Mesenchymal stem cell (in vitro differentiated cells and primary cell): ENCODE results near the gene PLA2G2A.

ENCODE experiments used
- DNase-seq: peaks from one replicate; pipeline ENCODE4 v3.0.0-alpha.2; 2013
- H2AFZ ChIP-seq: one replicate; pipeline ENCODE4 v1.6.1; 2013; ENCODE audit warnings: low read depth, mild to moderate bottlenecking, control low read depth, inconsistent platforms, low read length, moderate library complexity
- H2AK5ac ChIP-seq: 2 replicates; pipeline ENCODE4 v1.6.1; 2013; ENCODE audit warnings: low read length, moderate library complexity, mild to moderate bottlenecking, inconsistent platforms; ENCODE audit not compliant: severe bottlenecking
- H2BK120ac ChIP-seq: one replicate; pipeline ENCODE4 v1.6.1; 2013; ENCODE audit warnings: low read depth, mild to moderate bottlenecking, inconsistent platforms, low read length, moderate library complexity
- H2BK12ac ChIP-seq, 2 experiments: one replicate each; pipeline ENCODE4 v1.6.1; 2013; ENCODE audit warnings: inconsistent platforms in 2 of 2, low read length in 2 of 2, mild to moderate bottlenecking in 2 of 2, moderate library complexity in 2 of 2, control low read depth in 1 of 2
- H2BK15ac ChIP-seq: one replicate; pipeline ENCODE4 v1.6.1; 2013; ENCODE audit warnings: mild to moderate bottlenecking, low read depth, inconsistent platforms; ENCODE audit not compliant: poor library complexity, severe bottlenecking
- H2BK5ac ChIP-seq: 2 replicates; pipeline ENCODE4 v1.6.1; 2013; ENCODE audit warnings: low read depth, mild to moderate bottlenecking, low read length, control low read depth, inconsistent platforms; ENCODE audit not compliant: poor library complexity, severe bottlenecking
- H3K14ac ChIP-seq, 2 experiments: one replicate each; pipeline ENCODE4 v1.6.1; 2013; ENCODE audit warnings: inconsistent platforms in 2 of 2, low read length in 2 of 2, control low read depth in 1 of 2, mild to moderate bottlenecking in 1 of 2, moderate library complexity in 1 of 2
- H3K18ac ChIP-seq, 2 experiments: one replicate each; pipeline ENCODE4 v1.6.1; 2013; ENCODE audit warnings: inconsistent platforms in 2 of 2, low read length in 2 of 2, control low read depth in 1 of 2, low read depth in 1 of 2, mild to moderate bottlenecking in 1 of 2
- H3K23ac ChIP-seq, 2 experiments: one replicate each; pipeline ENCODE4 v1.6.1; 2013; ENCODE audit warnings: inconsistent platforms in 2 of 2, low read length in 2 of 2, mild to moderate bottlenecking in 2 of 2, moderate library complexity in 2 of 2, control low read depth in 1 of 2
- H3K27ac ChIP-seq: 2 replicates; pipeline ENCODE4 v1.5.1; 2013; ENCODE audit warnings: mild to moderate bottlenecking, moderate library complexity, low read length, control low read depth, inconsistent platforms; ENCODE audit not compliant: poor library complexity, severe bottlenecking
- H3K27me3 ChIP-seq, 2 experiments: 2 replicates each; pipeline versions ENCODE4 v1.6.1 to v1.7.0; 2013; ENCODE audit warnings: low read length in 2 of 2, mild to moderate bottlenecking in 2 of 2, moderate library complexity in 2 of 2, control low read depth in 1 of 2, inconsistent platforms in 1 of 2; ENCODE audit not compliant: control insufficient read depth in 1 of 2, insufficient read depth in 1 of 2
- H3K36me3 ChIP-seq, 2 experiments: 2 replicates each; pipeline versions ENCODE4 v1.6.1 to v1.7.0; 2013; ENCODE audit warnings: low read length in 2 of 2, control low read depth in 1 of 2, inconsistent platforms in 1 of 2, low read depth in 1 of 2, mild to moderate bottlenecking in 1 of 2; ENCODE audit not compliant: insufficient read depth in 2 of 2, control insufficient read depth in 1 of 2
- H3K4ac ChIP-seq, 2 experiments: one replicate each; pipeline ENCODE4 v1.6.1; 2013; ENCODE audit warnings: inconsistent platforms in 2 of 2, low read length in 2 of 2, mild to moderate bottlenecking in 2 of 2, moderate library complexity in 2 of 2, control low read depth in 1 of 2, low read depth in 1 of 2
- H3K4me1 ChIP-seq: 2 replicates; pipeline ENCODE4 v1.6.1; 2013; ENCODE audit warnings: low read depth, low read length, control low read depth; ENCODE audit not compliant: control insufficient read depth, insufficient read depth
- H3K4me2 ChIP-seq: 2 replicates; pipeline ENCODE4 v1.6.1; 2013; ENCODE audit warnings: low read length, mild to moderate bottlenecking, inconsistent platforms; ENCODE audit not compliant: poor library complexity, severe bottlenecking
- H3K4me3 ChIP-seq, 2 experiments: 2 replicates each; pipeline versions ENCODE4 v1.5.1 to v1.7.0; 2013; ENCODE audit warnings: low read length in 2 of 2, mild to moderate bottlenecking in 2 of 2, control low read depth in 1 of 2, low read depth in 1 of 2; ENCODE audit not compliant: insufficient read depth in 1 of 2
- H3K79me1 ChIP-seq: replicated peaks from 2 replicates; pipeline ENCODE4 v1.6.1; 2013; ENCODE audit warnings: mild to moderate bottlenecking, control low read depth, low read length, inconsistent platforms; ENCODE audit not compliant: poor library complexity, severe bottlenecking
- H3K9ac ChIP-seq: 2 replicates; pipeline ENCODE4 v1.7.0; 2013; ENCODE audit warnings: mild to moderate bottlenecking, low read length, moderate library complexity
- H3K9me3 ChIP-seq: 2 replicates; pipeline ENCODE4 v1.7.0; 2013; ENCODE audit warnings: mild to moderate bottlenecking, low read length; ENCODE audit not compliant: control insufficient read depth
- H4K8ac ChIP-seq: one replicate; pipeline ENCODE4 v1.6.1; 2013; ENCODE audit warnings: inconsistent platforms, mild to moderate bottlenecking, low read length, moderate library complexity
- H4K91ac ChIP-seq: one replicate; pipeline ENCODE4 v1.6.1; 2013; ENCODE audit warnings: mild to moderate bottlenecking, low read length, inconsistent platforms
- WGBS: methylation state at CpG from one replicate; pipeline ENCODE4 v1.1.7; 2013; ENCODE audit warnings: mixed read lengths; 5-methylcytosine and 5-hydroxymethylcytosine counted together

Gene PLA2G2A

DNA sequence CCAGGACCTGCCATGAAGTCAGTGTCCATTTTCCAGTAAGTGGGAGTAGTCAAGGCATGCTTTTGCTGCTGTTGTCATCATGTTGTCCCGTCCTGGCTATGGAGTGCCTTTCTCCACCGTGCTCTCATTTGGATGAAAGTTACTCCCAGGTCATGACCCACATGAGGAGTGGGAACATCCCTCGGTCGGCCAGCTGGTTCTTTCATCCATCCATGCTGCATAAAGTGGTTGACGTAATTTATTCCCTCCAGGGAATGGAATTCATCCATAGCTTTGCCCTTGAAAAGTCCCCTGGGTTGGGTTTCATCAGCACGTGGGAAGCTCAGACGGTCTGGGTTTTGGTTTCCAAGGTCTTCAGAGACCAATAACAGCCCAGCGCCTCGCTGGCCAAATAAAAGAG lies 11.6 kb downstream of the PLA2G2A start:
- H2BK120ac ChIP-seq, result no peak overlapping the region
- no peak overlapping the region for H2BK15ac ChIP-seq
- no peak overlapping the region for H3K18ac ChIP-seq
- H4K8ac ChIP-seq, result no peak overlapping the region
- peaks cover 0 to 30% of the 10 kb centered on the region in 2 experiments for H3K27me3 ChIP-seq
- H3K23ac ChIP-seq, result no peak overlapping the region
- no peak overlapping the region for H2BK12ac ChIP-seq
- H3K4me3 ChIP-seq, result no peak overlapping the region
- H3K4ac ChIP-seq, result no peak overlapping the region
- H2BK5ac ChIP-seq, result no peak overlapping the region
- no peak overlapping the region for H4K91ac ChIP-seq
- no peak overlapping the region for H2AK5ac ChIP-seq
- no peak for DNase-seq
- H2AFZ ChIP-seq, result no peak overlapping the region
- H3K9ac ChIP-seq, result no peak overlapping the region
- whole genome bisulfite sequencing, result 72% methylated on average over 9 of the region's 9 CpGs
- no peak overlapping the region for H3K27ac ChIP-seq
- no peaks in the 10 kb centered on the region for H3K4me1 ChIP-seq
- no peaks in the 10 kb centered on the region for H3K36me3 ChIP-seq
- no peak overlapping the region for H3K4me2 ChIP-seq
- H3K79me1 ChIP-seq, result no peaks in the 10 kb centered on the region
- H3K14ac ChIP-seq, result no peak overlapping the region
- H3K9me3 ChIP-seq, result peaks cover 10% of the 10 kb centered on the region

DNA sequence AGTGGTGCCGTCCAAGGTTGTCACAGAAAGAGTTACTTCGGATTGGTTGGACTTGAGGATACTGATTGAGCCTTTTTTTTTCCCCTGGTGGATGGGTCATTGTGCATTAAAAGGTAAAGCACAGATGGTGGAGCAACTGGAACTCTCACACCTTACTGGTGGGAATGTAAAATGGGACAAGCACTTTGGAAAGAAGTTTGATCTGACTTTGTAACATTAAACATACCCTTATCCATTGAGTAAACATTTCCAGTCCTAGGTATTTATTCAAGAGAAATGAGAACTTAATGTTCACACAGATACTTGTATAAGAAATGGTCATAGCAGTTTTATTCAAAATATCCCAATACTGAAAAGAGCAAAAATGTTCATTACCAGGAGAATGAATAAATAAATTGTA lies 14.9 kb downstream of the PLA2G2A start:
- no peaks in the 10 kb centered on the region for H3K36me3 ChIP-seq
- no peak overlapping the region for H3K23ac ChIP-seq
- no peaks in the 10 kb centered on the region for H3K79me1 ChIP-seq
- H4K91ac ChIP-seq, result no peak overlapping the region
- no peak overlapping the region for H2BK12ac ChIP-seq
- H3K4me3 ChIP-seq, result no peak overlapping the region
- H3K9ac ChIP-seq, result no peak overlapping the region
- H3K9me3 ChIP-seq, result peaks cover 10% of the 10 kb centered on the region
- no peak overlapping the region for H2AK5ac ChIP-seq
- H3K18ac ChIP-seq, result no peak overlapping the region
- H2AFZ ChIP-seq, result no peak overlapping the region
- WGBS, result 68% methylated on average over 2 of the region's 2 CpGs
- H2BK120ac ChIP-seq, result no peak overlapping the region
- no peaks in the 10 kb centered on the region for H3K4me1 ChIP-seq
- H2BK5ac ChIP-seq, result no peak overlapping the region
- H4K8ac ChIP-seq, result no peak overlapping the region
- H3K27ac ChIP-seq, result no peak overlapping the region
- no peak overlapping the region for H2BK15ac ChIP-seq
- peaks cover 3 to 44% of the 10 kb centered on the region in 2 experiments for H3K27me3 ChIP-seq
- no peak overlapping the region for H3K14ac ChIP-seq
- DNase-seq, result no peak
- no peak overlapping the region for H3K4me2 ChIP-seq
- H3K4ac ChIP-seq, result no peak overlapping the region

DNA sequence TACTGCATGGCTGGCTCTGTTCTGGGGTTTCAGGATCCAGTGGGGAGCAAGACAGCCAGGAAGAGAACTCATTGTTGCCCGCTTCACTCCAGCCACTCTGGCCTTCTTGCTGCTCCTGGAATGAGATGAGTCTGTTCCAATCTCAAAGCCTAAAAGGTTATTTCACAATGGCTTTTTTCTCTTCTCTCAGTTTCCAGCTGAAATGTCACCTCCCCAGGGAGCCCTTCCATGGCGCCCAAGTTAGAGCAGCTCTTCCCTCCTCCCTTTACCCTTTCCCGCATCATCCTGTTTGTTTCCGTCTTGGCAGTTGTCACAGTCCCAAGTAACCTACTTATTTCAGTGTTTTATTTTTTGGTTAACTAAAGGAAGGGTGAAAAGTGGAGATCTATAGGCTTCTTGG lies 15.8 kb downstream of the PLA2G2A start:
- no peak overlapping the region for H3K18ac ChIP-seq
- no peak overlapping the region for H3K4me3 ChIP-seq
- H2BK15ac ChIP-seq, result no peak overlapping the region
- H2BK5ac ChIP-seq, result no peak overlapping the region
- H3K79me1 ChIP-seq, result no peaks in the 10 kb centered on the region
- H2AFZ ChIP-seq, result no peak overlapping the region
- H4K8ac ChIP-seq, result no peak overlapping the region
- no peak overlapping the region for H3K4me2 ChIP-seq
- peaks cover 10% of the 10 kb centered on the region for H3K9me3 ChIP-seq
- no peak overlapping the region for H3K9ac ChIP-seq
- no peak overlapping the region for H3K14ac ChIP-seq
- DNase-seq, result no peak
- no peaks in the 10 kb centered on the region for H3K36me3 ChIP-seq
- H3K4me1 ChIP-seq, result no peaks in the 10 kb centered on the region
- H3K27me3 ChIP-seq, result peaks cover 3 to 44% of the 10 kb centered on the region in 2 experiments
- H3K23ac ChIP-seq, result no peak overlapping the region
- H3K27ac ChIP-seq, result no peak overlapping the region
- no peak overlapping the region for H4K91ac ChIP-seq
- no peak overlapping the region for H3K4ac ChIP-seq
- 83% methylated on average over 4 of the region's 4 CpGs for WGBS
- no peak overlapping the region for H2BK120ac ChIP-seq
- H2BK12ac ChIP-seq, result no peak overlapping the region
- no peak overlapping the region for H2AK5ac ChIP-seq

DNA sequence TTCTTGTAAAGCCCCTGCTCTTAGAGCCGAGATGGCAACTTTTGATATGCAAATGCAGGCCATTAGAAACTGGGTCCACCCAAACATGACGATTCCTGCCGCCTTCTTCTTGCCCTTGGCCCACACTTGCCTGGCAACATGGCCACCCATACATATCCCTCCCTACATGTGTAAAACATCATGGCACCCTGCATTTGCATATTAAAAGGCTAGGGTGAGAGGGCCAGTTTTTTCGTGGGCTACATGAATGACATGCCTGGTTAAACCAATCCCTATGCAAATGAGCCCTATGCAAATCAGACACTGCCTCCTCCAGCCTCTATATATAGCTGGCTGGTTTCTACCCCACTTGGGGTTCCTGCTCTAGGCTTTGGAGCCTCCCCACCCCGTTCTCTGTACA lies 18.8 kb downstream of the PLA2G2A start:
- Histone ChIP-seq H3K4me1 (no peaks in the 10 kb centered on the region), H2BK12ac (no peak overlapping the region)

More for the DNA sequence above, 18.8 kb downstream of the PLA2G2A start:
- Histone ChIP-seq H3K18ac (no peak overlapping the region), H2BK5ac (no peak overlapping the region), H4K8ac (no peak overlapping the region), H3K9ac (no peak overlapping the region), H2BK15ac (no peak overlapping the region), H3K27me3 (peaks cover 6 to 61% of the 10 kb centered on the region in 2 experiments), H2AK5ac (no peak overlapping the region), H3K36me3 (no peaks in the 10 kb centered on the region), H3K27ac (no peak overlapping the region), H3K79me1 (no peaks in the 10 kb centered on the region), H3K4me3 (no peak overlapping the region), H2AFZ (no peak overlapping the region), H3K23ac (no peak overlapping the region), H3K14ac (no peak overlapping the region), H3K4me2 (no peak overlapping the region), H3K9me3 (peaks cover 10% of the 10 kb centered on the region), H4K91ac (no peak overlapping the region), H2BK120ac (no peak overlapping the region), H3K4ac (no peak overlapping the region)
- no peak for DNase-seq
- 54% methylated on average over 5 of the region's 5 CpGs for WGBS
